HG02840 (cell line): ENCODE measurements around the gene AGBL3.
"Not testable (repeated sequence)": the region's sequence is repeated elsewhere in the genome, so short reads cannot be mapped to it uniquely, and the experiment has no call there.

Experiments
- ATAC-seq: cut with Tn5 transposase; IDR thresholded peaks from one replicate; pipeline ENCODE4 v1.9.1; 2021; ENCODE audit warnings: mild to moderate bottlenecking, moderate library complexity, moderate number of reproducible peaks; ENCODE audit not compliant: unreplicated experiment, low FRiP score

The AGBL3 gene

GRCh38 chr7:134962270-134962780 lies 24.0 kb upstream of the AGBL3 start:
- ATAC-seq: no peak

GRCh38 chr7:134963036-134963435 lies 23.3 kb upstream of the AGBL3 start:
- no peak for ATAC-seq

GRCh38 chr7:134966691-134967090 lies 19.6 kb upstream of the AGBL3 start:
- no peak for ATAC-seq

DNA sequence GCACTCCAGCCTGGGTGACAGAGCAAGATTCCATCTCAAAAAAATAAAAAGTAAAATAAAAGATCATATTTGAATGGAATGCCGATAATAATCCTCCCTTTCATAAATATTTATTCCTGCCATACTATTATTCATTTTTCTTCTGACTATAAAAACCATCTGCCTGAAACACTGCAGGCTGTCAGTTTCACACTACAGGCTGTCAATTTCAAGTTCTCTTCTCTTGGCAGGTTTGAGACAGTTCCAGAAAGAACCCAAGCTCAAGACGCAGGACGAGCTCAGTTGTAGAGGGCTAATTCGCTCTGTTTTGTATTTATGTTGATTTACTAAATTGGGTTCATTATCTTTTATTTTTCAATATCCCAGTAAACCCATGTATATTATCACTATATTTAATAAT lies 18.2 kb upstream of the AGBL3 start:
- ATAC-seq: no peak

DNA sequence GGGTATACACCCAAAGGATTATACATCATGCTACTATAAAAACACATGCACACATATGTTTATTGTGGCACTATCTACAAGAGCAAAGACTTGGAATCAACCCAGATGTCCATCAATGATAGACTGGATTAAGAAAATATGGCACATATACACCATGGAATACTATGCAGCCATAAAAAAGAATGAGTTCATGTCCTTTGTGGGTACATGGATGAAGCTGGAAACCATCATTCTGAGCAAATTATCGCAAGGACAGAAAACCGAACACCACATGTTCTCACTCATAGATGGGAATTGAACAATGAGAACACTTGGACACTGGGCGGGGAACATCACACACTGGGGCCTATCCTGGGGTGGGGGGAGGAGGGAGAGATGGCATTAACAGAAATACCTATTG lies 4.7 kb upstream of the AGBL3 start:
- not testable (repeated sequence) for ATAC-seq

DNA sequence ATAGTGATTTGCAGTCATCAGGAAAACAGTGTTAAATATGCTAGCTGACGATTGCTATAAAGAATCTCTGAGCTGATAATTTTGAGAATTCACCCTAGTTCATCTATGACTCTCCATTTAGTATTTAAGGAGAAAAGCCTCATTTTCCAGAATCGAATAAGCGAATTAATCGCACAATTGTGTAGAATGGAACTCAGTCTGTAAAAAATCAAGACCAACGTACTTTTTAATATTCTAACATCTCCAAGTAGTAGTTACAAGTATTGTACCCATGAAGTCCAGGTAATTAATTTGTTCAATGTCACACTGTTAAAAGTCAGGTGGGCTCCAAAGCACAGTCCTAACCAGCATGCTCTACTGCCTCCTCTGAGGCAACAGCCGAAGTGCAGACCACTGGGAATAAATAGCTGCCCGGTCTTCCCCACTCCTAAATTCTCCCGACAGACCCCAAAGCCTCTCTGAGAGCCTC lies 380 bp upstream of the AGBL3 start:
- ATAC-seq: peak; percentile 44

GRCh38 chr7:134988161-134988560 lies 1.9 kb downstream of the AGBL3 start:
- no peak for ATAC-seq

DNA sequence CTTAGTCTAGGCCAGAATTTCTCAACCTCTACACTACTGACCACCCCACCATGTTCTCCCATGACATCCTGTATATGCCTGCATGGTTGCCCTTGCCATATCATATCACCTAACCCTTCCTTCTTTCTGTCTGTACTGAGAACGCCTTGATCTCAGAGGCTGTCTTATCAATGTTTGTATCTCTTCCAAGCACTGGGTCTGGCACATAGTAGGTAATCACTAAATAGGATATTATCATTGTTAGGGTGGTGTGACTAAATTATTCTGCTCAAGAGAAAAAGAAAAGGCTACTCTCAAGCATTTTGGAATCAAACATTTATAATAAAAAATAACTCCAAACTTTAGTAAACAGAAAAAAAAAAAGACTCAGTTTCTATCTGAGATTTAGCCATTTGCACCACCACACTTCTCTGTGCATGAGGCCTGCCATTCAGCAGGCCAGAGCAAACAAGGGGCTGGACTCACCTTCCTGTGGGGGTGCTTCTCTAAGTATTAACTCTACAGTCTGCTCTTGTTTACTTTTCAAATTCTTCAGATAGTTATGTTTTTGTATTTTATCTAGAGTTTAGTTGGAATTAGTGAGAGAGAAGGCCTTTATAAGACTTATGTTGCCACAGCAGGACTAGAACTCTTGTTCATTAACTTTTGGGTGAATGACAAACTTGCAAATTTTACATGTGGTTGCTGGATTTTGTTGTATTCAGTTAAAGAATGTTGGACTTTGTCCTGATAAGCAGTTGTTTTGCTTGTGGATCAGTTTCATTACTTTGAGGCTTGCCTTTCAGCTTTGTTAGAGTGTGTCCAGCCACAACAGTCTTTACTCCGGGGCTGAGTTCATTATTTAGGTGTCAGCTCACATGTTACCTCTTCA lies 5.4 kb downstream of the AGBL3 start:
- ATAC-seq: no peak

DNA sequence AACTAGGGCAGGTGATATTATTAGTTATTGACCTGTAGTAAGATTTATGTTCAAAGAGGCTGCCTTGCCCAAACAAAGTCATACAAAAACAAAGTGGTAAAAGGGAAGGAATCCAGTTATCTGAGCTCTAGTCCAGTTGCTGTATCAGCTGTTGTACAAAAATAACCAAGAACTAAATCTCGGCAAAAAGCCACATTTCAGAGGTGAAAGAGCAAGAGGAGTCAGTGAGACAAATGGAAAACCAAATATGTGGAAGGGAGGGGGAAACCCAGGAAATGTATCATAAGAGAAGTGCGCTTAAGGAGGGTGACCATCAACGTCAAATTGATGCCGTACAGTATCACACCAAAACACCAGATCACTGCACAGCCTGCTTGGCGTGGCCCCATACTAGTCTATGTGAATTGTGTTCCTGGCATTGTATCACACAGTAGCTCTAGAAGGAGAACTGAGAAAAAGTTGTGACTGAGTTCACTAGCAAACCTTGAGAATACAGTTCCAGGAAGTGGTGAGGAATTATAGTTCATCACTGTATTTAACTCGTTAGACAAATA lies 6.4 kb downstream of the AGBL3 start:
- ATAC-seq: peak; percentile 64

- ATAC-seq: no peak
Measured at GRCh38 chr7:134993877-134994456, 7.7 kb downstream of the AGBL3 start.

- ATAC-seq: peak; percentile 31
Measured at GRCh38 chr7:134995239-134996096, 9.2 kb downstream of the AGBL3 start.

DNA sequence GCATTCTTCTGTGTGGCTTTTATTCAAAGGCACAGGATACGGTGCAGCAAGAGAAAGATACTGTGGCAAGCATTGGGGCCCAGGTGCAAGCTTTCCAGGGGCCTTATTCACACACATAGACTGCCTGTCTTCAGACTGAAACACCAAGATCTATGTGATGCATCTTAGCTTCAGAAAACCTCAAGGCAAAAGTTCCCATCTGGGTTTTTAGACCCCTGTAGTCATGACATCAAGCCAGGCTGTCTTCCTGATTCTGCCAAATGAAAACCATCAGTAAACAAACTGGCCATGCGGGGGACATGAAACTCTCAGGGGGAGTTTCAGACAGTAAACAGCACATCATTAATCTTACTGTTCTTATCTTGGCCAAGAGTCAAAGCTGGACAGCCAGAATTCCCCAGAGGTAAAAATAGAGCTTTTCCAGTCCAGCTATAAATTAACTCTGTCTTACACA lies 9.8 kb downstream of the AGBL3 start:
- peak; percentile 52 for ATAC-seq

GRCh38 chr7:134997214-134997885 lies 11.0 kb downstream of the AGBL3 start:
- ATAC-seq: no peak

DNA sequence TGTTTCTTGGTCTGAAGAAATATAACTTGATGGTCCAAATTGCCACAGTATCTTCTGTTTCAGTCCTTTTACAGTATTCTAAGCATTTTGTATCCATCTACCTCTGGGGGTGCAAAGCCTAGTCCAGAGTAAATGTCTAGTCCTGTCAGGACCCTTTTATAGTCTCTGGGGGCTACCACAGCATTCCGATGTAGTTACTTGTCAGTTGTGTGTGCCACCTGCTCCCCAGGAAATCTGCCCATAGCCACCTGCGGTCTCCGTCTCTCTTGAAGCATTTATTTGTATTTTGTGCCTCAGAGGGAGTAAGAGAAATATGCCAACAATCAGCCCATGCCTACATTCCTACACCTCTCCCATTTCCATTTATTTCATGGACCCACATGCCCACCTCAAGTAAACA lies 12.8 kb downstream of the AGBL3 start:
- ATAC-seq: no peak

DNA sequence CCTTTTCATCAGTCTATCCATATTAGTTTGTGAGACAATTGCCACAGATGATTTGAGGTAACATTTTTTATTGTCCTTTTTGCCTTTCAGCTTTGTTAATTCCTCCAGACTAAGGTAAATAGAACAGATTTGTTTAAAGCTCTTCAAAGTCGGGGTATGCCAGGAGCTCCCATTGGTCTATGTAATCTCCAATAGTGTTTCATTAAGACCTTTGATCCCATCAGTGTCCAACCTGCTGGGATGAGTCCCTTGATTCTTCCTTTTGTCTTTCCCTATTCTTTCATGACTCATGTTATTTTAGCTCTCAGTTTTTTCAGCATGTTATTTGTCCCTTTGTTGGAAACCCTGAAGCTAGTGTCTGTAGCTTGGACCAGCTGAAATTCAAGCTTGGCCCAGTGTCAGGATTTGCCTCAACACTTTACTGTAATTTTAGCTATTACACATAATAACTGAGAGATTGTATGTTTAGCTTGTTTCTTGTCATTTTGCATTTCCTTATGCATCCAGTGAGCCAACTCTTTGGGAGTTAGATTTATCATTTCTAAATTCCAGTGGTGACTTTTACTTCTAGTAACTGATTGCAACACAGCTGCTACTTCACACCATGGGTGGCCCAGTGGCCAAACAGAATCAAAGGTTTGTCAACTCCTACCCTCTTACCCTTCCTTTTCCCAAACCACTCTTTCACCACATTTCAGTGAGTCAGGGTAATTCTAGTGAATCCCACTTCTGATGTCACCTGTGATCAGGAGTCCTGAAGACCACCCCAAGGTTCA lies 15.3 kb downstream of the AGBL3 start:
- ATAC-seq: no peak

GRCh38 chr7:135012229-135012628 lies 25.9 kb downstream of the AGBL3 start:
- no peak for ATAC-seq

GRCh38 chr7:135023622-135024021 lies 37.3 kb downstream of the AGBL3 start:
- ATAC-seq: no peak

- no peak for ATAC-seq
Measured at GRCh38 chr7:135035252-135035651, 48.9 kb downstream of the AGBL3 start.

DNA sequence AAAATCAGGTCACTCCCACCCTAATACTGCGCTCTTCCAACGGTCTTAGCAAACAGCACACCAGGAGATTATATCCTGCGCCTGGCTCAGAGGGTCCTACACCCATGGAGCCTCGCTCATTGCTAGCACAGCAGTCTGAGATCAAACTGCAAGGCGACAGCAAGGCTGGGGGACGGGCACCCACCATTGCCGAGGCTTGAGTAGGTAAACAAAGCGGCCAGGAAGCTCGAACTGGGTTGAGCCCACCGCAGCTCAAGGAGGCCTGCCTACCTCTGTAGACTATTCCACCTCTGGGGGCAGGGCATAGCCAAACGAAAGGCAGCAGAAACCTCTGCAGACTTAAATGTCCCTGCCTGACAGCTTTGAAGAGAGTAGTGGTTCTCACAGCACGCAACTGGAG lies 80.7 kb downstream of the AGBL3 start:
- not testable (repeated sequence) for ATAC-seq
